HCEC 1CT (cell line): ENCODE results near the gene PIN1.

ENCODE experiments used
- DNase-seq: peaks from one replicate; pipeline ENCODE4 v3.0.0-alpha.2; 2017

PIN1 gene

GRCh38 chr19:9857076-9857721 is 22.1 kb downstream of the PIN1 start:
- DNase-seq, result no peak

GRCh38 chr19:9857920-9858746 is 23.0 kb downstream of the PIN1 start:
- DNase-seq, result no peak

GRCh38 chr19:9858766-9859165 is 23.6 kb downstream of the PIN1 start:
- DNase-seq, result no peak

- DNase-seq, result no peak
Observed at GRCh38 chr19:9860407-9860806, 25.3 kb downstream of the PIN1 start.

GRCh38 chr19:9861503-9861902 is 26.4 kb downstream of the PIN1 start:
- DNase-seq, result no peak

GRCh38 chr19:9862938-9863337 is 27.8 kb downstream of the PIN1 start:
- no peak for DNase-seq

- no peak for DNase-seq
Observed at GRCh38 chr19:9863759-9864158, 28.6 kb downstream of the PIN1 start.

- no peak for DNase-seq
Observed at GRCh38 chr19:9865732-9866501, 30.8 kb downstream of the PIN1 start.

GRCh38 chr19:9868983-9869617 is 34.0 kb downstream of the PIN1 start:
- no peak for DNase-seq

GRCh38 chr19:9871626-9872338 is 36.7 kb downstream of the PIN1 start:
- DNase-seq, result no peak

GRCh38 chr19:9872618-9873242 is 37.6 kb downstream of the PIN1 start:
- no peak for DNase-seq

GRCh38 chr19:9875031-9875627 is 40.0 kb downstream of the PIN1 start:
- DNase-seq, result no peak

- no peak for DNase-seq
Observed at GRCh38 chr19:9875796-9876195, 40.7 kb downstream of the PIN1 start.

- peak; percentile 72 for DNase-seq
Observed at GRCh38 chr19:9877780-9878510, 42.8 kb downstream of the PIN1 start.

- DNase-seq, result no peak
Observed at GRCh38 chr19:9878511-9879196, 43.5 kb downstream of the PIN1 start.

- no peak for DNase-seq
Observed at GRCh38 chr19:9881720-9882119, 46.6 kb downstream of the PIN1 start.

- DNase-seq, result no peak
Observed at GRCh38 chr19:9883231-9883758, 48.2 kb downstream of the PIN1 start.

- no peak for DNase-seq
Observed at GRCh38 chr19:9883764-9884163, 48.6 kb downstream of the PIN1 start.

- DNase-seq, result peak; percentile 21
Observed at GRCh38 chr19:9885077-9885552, 50.0 kb downstream of the PIN1 start.
